Gastrocnemius medialis (tissue), 4 donors: Measurements from ENCODE around the gene GH1.
"Not testable (repeated sequence)": the region's sequence is repeated elsewhere in the genome, so short reads cannot be mapped to it uniquely, and the experiment has no call there.

Experiments
- POLR2A ChIP-seq, 2 donors: fragments of 450-650 bp; IDR thresholded peaks; one replicate each; pipeline ENCODE4 v1.6.1; 2017; ENCODE audit warnings: antibody characterized with exemption in 2 of 2, mild to moderate bottlenecking in 2 of 2, moderate library complexity in 2 of 2
- TF ChIP-seq, protein P1 (sequence below), 5 experiments: fragments of 450-650 bp in 3 of 5; fragments of 200-600 bp in 2 of 5; sonication (generic) in 2 of 5; IDR thresholded peaks in 4 of 5; conservative IDR thresholded peaks in 1 of 5; 1 replicate in 4 of 5; 2 replicates in 1 of 5; pipeline ENCODE4 v1.5.1; 2016 to 2019; ENCODE audit warnings: antibody characterized with exemption in 5 of 5, mild to moderate bottlenecking in 3 of 5, moderate library complexity in 3 of 5

DNA sequence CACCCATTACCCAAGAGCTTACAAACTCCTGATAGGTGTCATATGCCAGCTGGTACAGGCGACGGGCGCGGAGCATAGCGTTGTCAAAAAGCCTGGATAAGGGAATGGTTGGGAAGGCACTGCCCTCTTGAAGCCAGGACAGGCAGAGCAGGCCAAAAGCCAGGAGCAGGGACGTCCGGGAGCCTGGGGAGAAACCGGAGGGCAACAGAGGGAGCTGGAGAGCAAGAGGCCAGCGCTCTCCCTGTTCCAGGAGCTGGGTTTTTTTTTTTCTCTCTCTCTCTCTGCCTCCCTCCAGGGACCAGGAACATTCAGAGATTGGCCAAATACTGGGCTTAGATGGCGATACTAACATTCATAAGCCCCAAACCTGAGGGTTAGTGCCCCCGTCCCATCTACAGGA lies 37.3 kb downstream of the GH1 start:
- TF ChIP-seq, protein P1, sequence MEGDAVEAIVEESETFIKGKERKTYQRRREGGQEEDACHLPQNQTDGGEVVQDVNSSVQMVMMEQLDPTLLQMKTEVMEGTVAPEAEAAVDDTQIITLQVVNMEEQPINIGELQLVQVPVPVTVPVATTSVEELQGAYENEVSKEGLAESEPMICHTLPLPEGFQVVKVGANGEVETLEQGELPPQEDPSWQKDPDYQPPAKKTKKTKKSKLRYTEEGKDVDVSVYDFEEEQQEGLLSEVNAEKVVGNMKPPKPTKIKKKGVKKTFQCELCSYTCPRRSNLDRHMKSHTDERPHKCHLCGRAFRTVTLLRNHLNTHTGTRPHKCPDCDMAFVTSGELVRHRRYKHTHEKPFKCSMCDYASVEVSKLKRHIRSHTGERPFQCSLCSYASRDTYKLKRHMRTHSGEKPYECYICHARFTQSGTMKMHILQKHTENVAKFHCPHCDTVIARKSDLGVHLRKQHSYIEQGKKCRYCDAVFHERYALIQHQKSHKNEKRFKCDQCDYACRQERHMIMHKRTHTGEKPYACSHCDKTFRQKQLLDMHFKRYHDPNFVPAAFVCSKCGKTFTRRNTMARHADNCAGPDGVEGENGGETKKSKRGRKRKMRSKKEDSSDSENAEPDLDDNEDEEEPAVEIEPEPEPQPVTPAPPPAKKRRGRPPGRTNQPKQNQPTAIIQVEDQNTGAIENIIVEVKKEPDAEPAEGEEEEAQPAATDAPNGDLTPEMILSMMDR (IDR thresholded peaks at IDR 0.05 in 4 of 5, conservative IDR thresholded peaks at IDR 0.05 in 1 of 5) = not testable (repeated sequence)
- TF ChIP-seq POLR2A (IDR thresholded peaks at IDR 0.05) = not testable (repeated sequence)
